Measurements from ENCODE around the gene VPS4A. TPM values are rescaled to one million over a fixed set of nuclear protein-coding genes. Genes with fewer than 3 reads are reported as not detected.
A peak's percentile ranks its signal among the peaks of the same experiment; 100 is the strongest.

The VPS4A gene
- total RNA-seq, 1 donor from 2014 or later, result 42.4 TPM

DNA sequence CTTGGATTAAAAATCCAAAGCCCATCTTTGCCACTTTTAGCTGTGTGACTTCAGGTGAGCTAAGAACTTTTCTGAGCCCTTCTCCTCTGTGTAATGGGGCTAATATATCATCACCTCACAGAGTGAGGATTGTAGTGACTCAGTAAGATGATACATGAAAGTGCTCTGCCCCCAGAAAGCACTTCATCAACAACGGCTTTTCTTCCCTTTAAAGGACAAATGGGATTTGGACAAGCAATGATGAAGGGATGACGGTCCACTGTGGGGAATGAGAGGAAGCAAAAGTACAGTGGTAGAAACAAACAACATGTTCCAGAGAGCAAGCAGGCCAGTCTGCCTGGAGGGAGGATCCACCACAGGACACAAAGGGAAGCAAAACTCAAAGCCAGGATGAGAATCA is 54.8 kb downstream of the VPS4A start:
- H3K27me3 Mint-ChIP-seq (ENCODE audit: insufficient read depth), result no peaks in the 10 kb centered on the region
- H3K4me1 Mint-ChIP-seq (ENCODE audit: low read depth), result peaks cover 16% of the 10 kb centered on the region
- DNase-seq (ENCODE audit: low spot score), result no peak
- intact Hi-C loops (cut with micrococcal nuclease), result no loop called here
- H3K9me3 Mint-ChIP-seq, result no peaks in the 10 kb centered on the region
- peak overlapping the region; percentile 65 for H3K27ac Mint-ChIP-seq
- H3K4me3 Mint-ChIP-seq, result no peak overlapping the region
- peaks cover 61% of the 10 kb centered on the region for H3K36me3 Mint-ChIP-seq (ENCODE audit: low read depth)

DNA sequence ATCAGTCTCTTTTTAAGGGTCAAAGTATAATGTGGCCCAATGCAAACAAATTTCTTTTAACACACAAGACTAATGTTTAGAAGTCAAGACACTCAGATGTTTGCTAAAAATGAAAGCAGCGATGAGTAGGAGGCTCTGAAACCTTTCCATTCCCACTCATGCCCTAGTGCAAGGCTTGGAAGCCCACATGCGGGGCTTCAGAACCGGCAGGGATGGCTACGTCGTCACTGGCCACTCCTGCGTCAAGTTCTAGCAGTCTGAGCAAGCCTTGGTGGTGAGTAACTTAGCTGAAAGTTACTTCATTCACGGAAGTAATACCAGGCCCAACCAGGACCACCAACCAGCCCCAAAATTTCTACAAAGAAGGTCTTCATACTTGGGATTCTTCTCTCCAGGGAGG is 55.3 kb downstream of the VPS4A start:
- intact Hi-C loops (cut with micrococcal nuclease), result no loop called here
- Mint-ChIP-seq H3K36me3 (ENCODE audit: low read depth) (peaks cover 60% of the 10 kb centered on the region), H3K4me1 (ENCODE audit: low read depth) (peaks cover 16% of the 10 kb centered on the region), H3K27ac (peak overlapping the region; percentile 14), H3K4me3 (no peak overlapping the region), H3K9me3 (no peaks in the 10 kb centered on the region), H3K27me3 (ENCODE audit: insufficient read depth) (no peaks in the 10 kb centered on the region)
- no peak for DNase-seq (ENCODE audit: low spot score)

DNA sequence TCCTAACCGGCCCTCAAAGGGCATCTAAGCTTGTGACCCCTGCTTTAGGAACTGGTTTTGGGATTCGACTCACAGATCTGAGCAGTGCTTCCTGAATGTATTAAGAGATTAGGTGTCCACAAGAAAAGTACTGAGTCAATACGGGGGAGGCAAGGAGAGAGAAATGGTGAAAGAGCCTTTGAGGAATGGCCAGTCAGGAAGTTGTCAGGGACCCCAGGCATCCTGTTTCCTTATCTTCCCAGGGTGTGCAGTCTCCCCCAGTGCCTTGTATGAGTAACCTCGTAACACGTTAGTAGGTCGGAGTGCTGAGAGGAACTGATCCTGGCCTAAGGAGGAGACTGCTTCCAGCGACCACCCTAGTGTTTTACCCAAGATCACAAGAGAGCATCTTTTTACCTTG is 56.8 kb downstream of the VPS4A start:
- peaks cover 70% of the 10 kb centered on the region for H3K36me3 Mint-ChIP-seq (ENCODE audit: low read depth)
- peaks cover 19% of the 10 kb centered on the region for H3K4me1 Mint-ChIP-seq (ENCODE audit: low read depth)
- DNase-seq (ENCODE audit: low spot score), result no peak
- no peak overlapping the region for H3K27ac Mint-ChIP-seq
- intact Hi-C loops (cut with micrococcal nuclease), result no loop called here
- H3K27me3 Mint-ChIP-seq (ENCODE audit: insufficient read depth), result no peaks in the 10 kb centered on the region
- H3K4me3 Mint-ChIP-seq, result no peak overlapping the region
- no peaks in the 10 kb centered on the region for H3K9me3 Mint-ChIP-seq

DNA sequence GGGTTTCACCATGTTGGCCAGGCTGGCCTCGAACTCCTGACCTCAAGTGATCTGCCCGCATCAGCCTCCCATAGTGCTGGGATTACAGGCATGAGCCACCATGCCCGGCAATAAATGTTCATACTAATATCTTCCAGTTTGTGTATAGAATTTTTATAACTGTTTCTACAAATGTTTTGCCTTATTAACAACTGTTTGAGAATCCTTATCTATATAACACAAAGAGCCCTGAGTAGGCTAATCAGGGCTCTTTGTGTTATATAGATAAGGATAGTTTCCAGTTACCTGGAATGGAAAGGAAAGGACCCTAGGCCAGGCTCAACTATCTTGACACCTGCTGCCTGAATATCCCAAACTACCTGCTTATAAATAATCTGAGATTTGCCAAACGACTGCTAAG is 57.7 kb downstream of the VPS4A start:
- Mint-ChIP-seq H3K27ac (no peak overlapping the region), H3K9me3 (no peaks in the 10 kb centered on the region), H3K4me3 (no peak overlapping the region), H3K4me1 (ENCODE audit: low read depth) (peaks cover 25% of the 10 kb centered on the region), H3K36me3 (ENCODE audit: low read depth) (peaks cover 67% of the 10 kb centered on the region), H3K27me3 (ENCODE audit: insufficient read depth) (no peaks in the 10 kb centered on the region)
- intact Hi-C loops (cut with micrococcal nuclease), result no loop called here
- no peak for DNase-seq (ENCODE audit: low spot score)

DNA sequence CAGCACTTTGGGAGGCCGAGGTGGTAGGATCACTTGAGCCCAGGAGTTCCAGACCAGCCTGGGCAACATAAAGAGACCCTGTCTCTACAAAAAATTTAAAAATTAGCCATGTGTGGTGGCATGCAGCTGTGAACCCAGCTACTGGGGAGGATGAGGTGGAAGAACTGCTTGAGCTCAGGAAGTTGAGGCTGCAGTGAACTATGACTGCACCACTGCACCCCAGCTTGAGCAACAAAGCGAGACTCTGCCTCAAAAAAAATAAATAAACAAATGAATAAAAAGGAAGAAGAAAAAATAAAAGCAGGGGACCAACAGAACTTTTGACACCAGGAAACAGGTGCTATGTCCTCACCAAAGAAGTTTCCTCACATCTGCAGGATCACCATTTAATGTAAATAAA is 60.4 kb downstream of the VPS4A start:
- intact Hi-C loops (cut with micrococcal nuclease), result no loop called here
- Mint-ChIP-seq H3K36me3 (ENCODE audit: low read depth) (peaks cover 50% of the 10 kb centered on the region), H3K9me3 (no peaks in the 10 kb centered on the region), H3K27me3 (ENCODE audit: insufficient read depth) (no peaks in the 10 kb centered on the region), H3K27ac (no peak overlapping the region), H3K4me3 (no peak overlapping the region), H3K4me1 (ENCODE audit: low read depth) (peaks cover 15% of the 10 kb centered on the region)
- DNase-seq (ENCODE audit: low spot score), result no peak

DNA sequence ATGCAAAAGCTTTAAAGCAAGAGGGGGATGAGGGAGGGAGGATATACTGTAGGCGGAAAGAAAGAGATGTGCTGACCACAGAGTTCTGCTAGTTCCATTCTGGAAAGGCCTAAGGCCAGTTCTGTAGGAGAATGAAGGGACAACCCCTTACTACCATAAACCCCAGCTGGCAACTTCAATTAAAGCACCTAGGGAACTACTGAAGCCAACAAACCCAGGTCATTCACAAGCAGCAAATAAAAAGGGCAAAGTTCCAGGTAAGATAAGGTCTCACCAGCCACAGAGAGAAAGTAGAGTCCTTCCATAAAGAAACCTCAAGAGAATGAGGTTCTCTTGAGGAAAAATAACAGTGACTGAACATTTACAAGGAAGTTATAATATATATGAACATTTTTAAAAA is 61.9 kb downstream of the VPS4A start:
- Mint-ChIP-seq H3K4me1 (ENCODE audit: low read depth) (peaks cover 10% of the 10 kb centered on the region), H3K36me3 (ENCODE audit: low read depth) (peaks cover 45% of the 10 kb centered on the region), H3K27me3 (ENCODE audit: insufficient read depth) (no peaks in the 10 kb centered on the region), H3K27ac (peak overlapping the region; percentile 35), H3K4me3 (no peak overlapping the region), H3K9me3 (no peaks in the 10 kb centered on the region)
- intact Hi-C loops (cut with micrococcal nuclease), result no loop called here
- DNase-seq (ENCODE audit: low spot score), result no peak

Other genes starting within 250 kb of the VPS4A start
- 0.73 and 0.93 TPM in 2 replicates for gene HAS3, start 205.7 kb upstream of the VPS4A start, total RNA-seq
- gene CHTF8, start 178.8 kb upstream of the VPS4A start, total RNA-seq, result 134 and 143 TPM in 2 replicates
- gene UTP4, start 178.7 kb upstream of the VPS4A start, total RNA-seq, result 117 and 127 TPM in 2 replicates
- 27.9 and 29.4 TPM in 2 replicates for gene SNTB2, start 124.2 kb upstream of the VPS4A start, total RNA-seq
- 17.4 and 21.5 TPM in 2 replicates for gene PDF, start 19.2 kb downstream of the VPS4A start, total RNA-seq
- gene COG8, start 28.2 kb downstream of the VPS4A start, total RNA-seq, result 45.3 and 46.5 TPM in 2 replicates
- gene NIP7, start 28.4 kb downstream of the VPS4A start, total RNA-seq, result 80.7 and 85.8 TPM in 2 replicates
- gene TMED6, start 40.4 kb downstream of the VPS4A start, total RNA-seq, result 1.2 and 1.3 TPM in 2 replicates
- 59.4 and 67.0 TPM in 2 replicates for gene TERF2, start 74.7 kb downstream of the VPS4A start, total RNA-seq
- 157 and 166 TPM in 2 replicates for gene CYB5B, start 113.3 kb downstream of the VPS4A start, total RNA-seq